Measurements from ENCODE around the gene TECRL. TPM values are rescaled to one million over a fixed set of nuclear protein-coding genes. Genes with fewer than 3 reads are reported as not detected.

Gene TECRL
- total and polyA plus RNA-seq, 2 of the 4 experiments (the other 2 are of a cell fraction): not detected

GRCh38 chr4:64266263-64266662 lies 143.0 kb downstream of the TECRL start:
- Histone ChIP-seq H3K27ac (ENCODE audit: insufficient read depth, low read length) (no peak overlapping the region), H2BK15ac (ENCODE audit: low read depth, low read length) (no peak overlapping the region), H3K9ac (ENCODE audit: low read depth, low read length) (no peak overlapping the region), H3K23ac (ENCODE audit: low read depth, low read length) (no peak overlapping the region), H3K18ac (ENCODE audit: low read depth, low read length) (no peak overlapping the region), H3K27me3 (ENCODE audit: control insufficient read depth, insufficient read depth, low read length) (no peaks in the 10 kb centered on the region), H3K9me3 (ENCODE audit: control insufficient read depth, insufficient read depth, low read length) (peaks cover 3% of the 10 kb centered on the region; the same call in 1 of the 2 replicates), H3K4me1 (ENCODE audit: control insufficient read depth, insufficient read depth, low read length) (no peaks in the 10 kb centered on the region), H3K56ac (ENCODE audit: extremely low read depth, insufficient read depth, low read length) (no peak overlapping the region), H2AK9ac (replicated peaks; ENCODE audit: low read depth, low read length, poor library complexity) (no peak overlapping the region), H3K9me1 (ENCODE audit: insufficient read depth, low read length) (no peaks in the 10 kb centered on the region), H2AFZ (replicated peaks; ENCODE audit: low read length, poor library complexity) (no peak overlapping the region), H3K14ac (replicated peaks; ENCODE audit: low read depth, low read length) (no peak overlapping the region), H2AK5ac (ENCODE audit: low read depth, low read length) (no peak overlapping the region), H2BK120ac (ENCODE audit: low read depth, low read length) (no peak overlapping the region), H2BK5ac (ENCODE audit: low read depth, low read length, poor library complexity, severe bottlenecking) (no peak overlapping the region), H4K20me1 (ENCODE audit: insufficient read depth, low read length) (no peaks in the 10 kb centered on the region), H3K36me3 (ENCODE audit: control insufficient read depth, insufficient read depth, low read length) (no peaks in the 10 kb centered on the region), H3K4ac (ENCODE audit: low read depth, low read length) (no peak overlapping the region), H2BK20ac (ENCODE audit: low read depth, low read length) (no peak overlapping the region), H3K4me3 (ENCODE audit: insufficient read depth, low read depth, low read length) (no peak overlapping the region), H4K8ac (ENCODE audit: low read depth in 2 of 2, low read length in 2 of 2) (no peak overlapping the region), H3K79me1 (ENCODE audit: low read depth in 1 of 2, low read length in 2 of 2) (no peaks in the 10 kb centered on the region), H4K5ac (ENCODE audit: low read depth, low read length) (no peak overlapping the region), H3K4me2 (ENCODE audit: low read depth, low read length) (no peak overlapping the region), H4K91ac (ENCODE audit: insufficient read depth, low read depth, low read length) (no peak overlapping the region)
- intact Hi-C loops (cut with micrococcal nuclease): no loop called here
- BruUV-seq (replicated peaks): no TSS peak
- in situ Hi-C loops (cut with MboI; ENCODE audit: low sequenced_read_pairs): no loop called here
- ChIA-PET POLR2A (ENCODE audit: unreplicated experiment) (no interaction called here), CTCF (no interaction called here)
- ATAC-seq (ENCODE audit: low read depth): no peak
- TF ChIP-seq SMC3 (IDR thresholded peaks at IDR 0.05; ENCODE audit: low read depth, low read length) (no peak), MAZ (IDR thresholded peaks at IDR 0.05; ENCODE audit: borderline replicate concordance, low read depth, low read length) (no peak), CEBPB (IDR thresholded peaks at IDR 0.05; ENCODE audit: low read depth, low read length) (no peak), USF2 (IDR thresholded peaks at IDR 0.05; ENCODE audit: low read depth, low read length) (no peak)
- DNase-seq: no peak
- dilution Hi-C loops (cut with HindIII; ENCODE audit: low sequenced_read_pairs, unreplicated experiment): no loop called here
- 10% methylated on average over 2 of the region's 2 CpGs; no CpG with 5 or more reads in 1 of the 2 experiments for WGBS, 2 experiments (ENCODE audit: extremely low coverage in 2 of 2, insufficient read length in 1 of 2)
